GM18511 (cell line): ENCODE results near the gene SH2D1B.
"Not testable (repeated sequence)": the region's sequence is repeated elsewhere in the genome, so short reads cannot be mapped to it uniquely, and the experiment has no call there.

ENCODE experiments used
- ATAC-seq: cut with Tn5 transposase; IDR thresholded peaks from one replicate; pipeline ENCODE4 v1.9.1; 2021; ENCODE audit warnings: mild to moderate bottlenecking, moderate library complexity; ENCODE audit not compliant: unreplicated experiment

The SH2D1B gene

GRCh38 chr1:162412002-162412401 is at the start of gene SH2D1B:
TSS of gene SH2D1B (minus strand) at chr1:162412136. CDS start at chr1:162412016, 120 bp downstream.
- ATAC-seq = no peak

- no peak for ATAC-seq
Measured at GRCh38 chr1:162458236-162458635, 46.3 kb upstream of the SH2D1B start.

GRCh38 chr1:162456323-162456722 is 44.4 kb upstream of the SH2D1B start:
- ATAC-seq = no peak

GRCh38 chr1:162454361-162454760 is 42.4 kb upstream of the SH2D1B start:
- ATAC-seq = not testable (repeated sequence)

- no peak for ATAC-seq
Measured at GRCh38 chr1:162446946-162447345, 35.0 kb upstream of the SH2D1B start.

GRCh38 chr1:162444903-162445302 is 33.0 kb upstream of the SH2D1B start:
- no peak for ATAC-seq

GRCh38 chr1:162432977-162433713 is 21.2 kb upstream of the SH2D1B start:
- ATAC-seq = not testable (repeated sequence)

GRCh38 chr1:162430583-162430982 is 18.6 kb upstream of the SH2D1B start:
- no peak for ATAC-seq

GRCh38 chr1:162422662-162423375 is 10.9 kb upstream of the SH2D1B start:
- no peak for ATAC-seq

GRCh38 chr1:162421258-162422164 is 9.6 kb upstream of the SH2D1B start:
- no peak for ATAC-seq

GRCh38 chr1:162420120-162420519 is 8.2 kb upstream of the SH2D1B start:
- no peak for ATAC-seq

- ATAC-seq = not testable (repeated sequence)
Measured at GRCh38 chr1:162419450-162419931, 7.6 kb upstream of the SH2D1B start.

- ATAC-seq = not testable (repeated sequence)
Measured at GRCh38 chr1:162418584-162418983, 6.6 kb upstream of the SH2D1B start.

- ATAC-seq = no peak
Measured at GRCh38 chr1:162417650-162418049, 5.7 kb upstream of the SH2D1B start.

GRCh38 chr1:162416909-162417308 is 5.0 kb upstream of the SH2D1B start:
- no peak for ATAC-seq

GRCh38 chr1:162416215-162416614 is 4.3 kb upstream of the SH2D1B start:
- ATAC-seq = no peak

GRCh38 chr1:162407539-162407938 is 4.4 kb downstream of the SH2D1B start:
- no peak for ATAC-seq

- no peak for ATAC-seq
Measured at GRCh38 chr1:162406811-162407210, 5.1 kb downstream of the SH2D1B start.

- ATAC-seq = no peak
Measured at GRCh38 chr1:162405800-162406199, 6.1 kb downstream of the SH2D1B start.

- no peak for ATAC-seq
Measured at GRCh38 chr1:162404550-162405160, 7.3 kb downstream of the SH2D1B start.
